Subcutaneous adipose tissue (tissue), 4 donors: Measurements from ENCODE around the gene FGF22. TPM values are rescaled to one million over a fixed set of nuclear protein-coding genes. Genes with fewer than 3 reads are reported as not detected.

ENCODE experiments used
- CTCF ChIP-seq: fragments of 450-650 bp; IDR thresholded peaks from one replicate; pipeline ENCODE4 v1.5.1; 2016; ENCODE audit warnings: low read depth, mild to moderate bottlenecking, control low read depth, antibody characterized with exemption, moderate library complexity
- total RNA-seq, 4 donors: library from RNA; depleted of rRNA; stranded (reverse); fragments of >200 nt; gene quantifications; one replicate each; pipeline ENCODE4 v1.1.0, GENCODE V29; 2016

FGF22 gene
- total RNA-seq, 4 donors from 2014 or later, result 1.3 to 2.2 TPM; not detected in 2

DNA sequence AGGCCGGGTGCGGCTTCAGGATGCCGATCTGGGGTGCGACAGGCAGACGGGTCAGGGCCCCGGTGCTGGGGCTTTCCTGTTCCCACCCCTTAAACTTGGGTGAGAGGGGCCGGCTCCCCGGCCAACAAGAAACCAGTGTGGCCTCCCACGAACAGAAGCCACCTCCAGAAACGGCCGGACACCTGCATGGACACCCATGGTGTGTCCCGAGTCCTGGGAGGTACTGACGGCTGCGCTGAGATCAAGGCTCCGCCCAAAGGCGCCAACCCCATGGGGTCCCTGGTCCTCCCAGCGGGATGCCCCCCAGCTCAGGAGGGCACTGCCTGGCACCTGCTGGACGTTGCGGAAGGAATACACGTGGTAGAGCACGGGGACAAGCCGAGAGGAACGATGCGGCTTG lies 17.9 kb upstream of the FGF22 start:
- no peak for TF ChIP-seq CTCF

GRCh38 chr19:622666-623065 lies 17.0 kb upstream of the FGF22 start:
- no peak for TF ChIP-seq CTCF

DNA sequence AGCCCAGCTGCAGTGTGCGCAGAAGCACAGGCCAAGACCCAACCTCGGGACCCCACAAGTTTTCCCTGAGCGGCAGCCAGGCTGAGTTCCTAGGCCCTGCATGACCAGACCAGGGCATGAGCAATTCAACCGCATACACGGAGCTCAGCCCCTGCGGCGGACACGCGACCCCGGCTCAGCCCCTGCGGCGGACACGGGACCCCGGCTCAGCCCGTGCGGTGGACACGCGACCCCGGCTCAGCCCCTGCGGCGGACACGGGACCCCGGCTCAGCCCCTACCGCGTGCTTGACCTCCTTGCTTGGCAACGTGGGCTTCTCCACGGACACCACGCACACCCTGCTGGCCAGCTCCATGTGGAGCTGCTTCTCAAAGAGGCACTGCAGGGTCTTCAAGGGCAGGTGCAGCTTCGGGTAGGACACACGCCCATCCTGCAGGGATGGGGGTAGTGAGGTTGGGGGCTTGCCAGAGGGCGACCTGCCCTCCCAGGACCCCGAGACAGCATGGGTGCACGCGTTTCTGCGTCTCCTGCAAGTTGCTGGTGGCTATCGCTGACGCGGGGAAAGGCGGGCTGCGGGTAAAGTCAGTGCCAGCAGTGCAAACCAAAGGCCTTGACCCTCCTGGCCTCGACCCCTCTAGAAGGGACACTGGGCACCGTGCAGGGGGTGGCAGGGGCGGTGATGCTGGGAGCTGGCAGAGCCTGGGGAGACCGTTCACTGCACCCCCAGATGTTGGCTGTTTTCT lies 16.3 kb upstream of the FGF22 start:
- TF ChIP-seq CTCF, result no peak

GRCh38 chr19:623974-624373 lies 15.7 kb upstream of the FGF22 start:
- TF ChIP-seq CTCF, result no peak

GRCh38 chr19:624433-625109 lies 15.1 kb upstream of the FGF22 start:
- no peak for TF ChIP-seq CTCF

- TF ChIP-seq CTCF, result no peak
Observed at GRCh38 chr19:625257-625656, 14.4 kb upstream of the FGF22 start.

- TF ChIP-seq CTCF, result no peak
Observed at GRCh38 chr19:628168-628567, 11.5 kb upstream of the FGF22 start.
